ENCODE measurements around the gene GPR32. TPM values are rescaled to one million over a fixed set of nuclear protein-coding genes. Genes with fewer than 3 reads are reported as not detected.

Gene GPR32
- total and polyA plus RNA-seq, 10 of the 15 experiments (the other 5 are each of a cell fraction or from before 2014, with no cell fraction given) = not detected

DNA sequence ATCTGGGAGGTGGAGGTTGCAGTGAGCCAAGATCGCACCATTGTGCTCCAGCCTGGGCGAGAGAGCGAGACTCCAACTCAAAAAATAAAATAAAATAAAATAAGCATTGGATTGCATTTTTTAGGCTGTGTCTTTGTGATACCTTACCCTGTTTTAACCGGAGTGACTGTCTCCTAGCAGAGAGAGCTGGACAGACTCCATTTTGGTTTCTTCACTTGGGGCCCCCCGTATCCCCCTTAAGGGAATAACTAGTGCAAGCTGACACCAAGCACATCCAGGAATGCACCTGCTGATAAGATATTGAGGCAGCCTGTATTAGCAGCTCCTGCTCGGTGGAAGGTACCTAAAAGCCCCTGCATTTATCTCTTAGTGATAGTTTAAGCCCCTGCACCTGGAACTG is 20.8 kb upstream of the GPR32 start:
- no peak overlapping the region for H3K9ac ChIP-seq (ENCODE audit: control insufficient read depth, insufficient read depth, low read length)
- BruUV-seq (replicated peaks) = no TSS peak
- no peaks in the 10 kb centered on the region for H3K4me1 ChIP-seq (ENCODE audit: control insufficient read depth, insufficient read depth, low read length)
- H3K9me3 ChIP-seq (replicated peaks; ENCODE audit: control insufficient read depth, insufficient read depth, low read length) = no peaks in the 10 kb centered on the region
- H3K4me3 ChIP-seq = no peak overlapping the region
- POLR2A ChIA-PET = no interaction called here
- SMC1A ChIA-PET (ENCODE audit: uncharacterized antibody, unreplicated experiment) = interaction anchor here (0.8 kb wide), 1 partner anchor 33 kb away, joined by 3 read pairs; no protein-coding TSS in a partner anchor
- no peak overlapping the region for H3K27ac ChIP-seq (ENCODE audit: control insufficient read depth, insufficient read depth)
- no peaks in the 10 kb centered on the region for H4K20me1 ChIP-seq (ENCODE audit: control insufficient read depth, insufficient read depth)
- in situ Hi-C loops (cut with MboI) = no loop called here
- RAD21 ChIA-PET (ENCODE audit: unreplicated experiment) = no interaction called here
- TF ChIP-seq PML (IDR thresholded peaks at IDR 0.05; ENCODE audit: low read length) (no peak), IRF4 (IDR thresholded peaks at IDR 0.05; ENCODE audit: low read depth, low read length) (no peak), RAD51 (IDR thresholded peaks at IDR 0.05) (no peak), GATAD2B (conservative IDR thresholded peaks at IDR 0.05; ENCODE audit: low read depth) (no peak), ESRRA (IDR thresholded peaks at IDR 0.05; ENCODE audit: low read length) (no peak), JUNB (IDR thresholded peaks at IDR 0.05) (no peak), STAT3 (IDR thresholded peaks at IDR 0.05; ENCODE audit: low read depth, low read length) (no peak), CBFB (IDR thresholded peaks at IDR 0.05; ENCODE audit: low read depth) (no peak)
- H3K79me2 ChIP-seq (ENCODE audit: control insufficient read depth, insufficient read depth, low read length) = no peaks in the 10 kb centered on the region
- intact Hi-C loops (cut with micrococcal nuclease; ENCODE audit: unreplicated experiment) = no loop called here
- no peaks in the 10 kb centered on the region for H3K36me3 ChIP-seq (ENCODE audit: control insufficient read depth in 2 of 2, insufficient read depth in 2 of 2, low read length in 1 of 2)
- H3K4me2 ChIP-seq (ENCODE audit: control insufficient read depth, insufficient read depth) = no peak overlapping the region
- no peak for DNase-seq (ENCODE audit: low read depth, low spot score)
- FAIRE-seq = no peak
- 28% methylated on average over 6 of the region's 6 CpGs for WGBS (ENCODE audit: insufficient coverage, insufficient replicate concordance, low lambda C conversion rate, missing lambda C conversion rate)
- no peak overlapping the region for H2AFZ ChIP-seq (ENCODE audit: control insufficient read depth, low read depth, low read length)
- no peak for ATAC-seq
- no peaks in the 10 kb centered on the region for H3K27me3 ChIP-seq (replicated peaks in 1 of 2; ENCODE audit: control insufficient read depth in 2 of 2, insufficient read depth in 2 of 2, low read length in 1 of 2)
- CTCF ChIA-PET = interaction anchor here (0.5 to 1.2 kb wide), 2 partner anchors 98 to 172 kb away, joined by 3 read pairs; no protein-coding TSS in a partner anchor

DNA sequence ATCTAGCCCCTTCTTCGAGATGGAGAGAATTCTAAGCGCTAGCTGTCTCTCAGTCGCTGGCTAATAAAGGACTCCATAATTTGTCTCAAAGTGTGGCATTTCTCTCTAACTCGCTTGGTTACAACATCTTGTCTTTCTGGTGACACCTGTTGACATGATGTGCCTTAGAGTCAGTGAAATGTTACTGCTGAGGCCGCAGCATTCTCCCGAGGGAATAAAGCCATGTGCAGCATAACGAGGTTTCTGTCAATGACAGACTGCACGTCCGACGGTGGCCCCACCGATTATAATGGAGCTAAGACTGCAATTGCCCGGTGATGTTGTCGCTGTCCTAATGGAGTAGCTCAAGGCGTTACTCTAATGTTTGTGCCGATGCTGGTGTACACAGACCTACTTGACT is 20.3 kb upstream of the GPR32 start:
- Histone ChIP-seq H2AFZ (ENCODE audit: control insufficient read depth, low read depth, low read length) (no peak overlapping the region), H3K27ac (ENCODE audit: control insufficient read depth, insufficient read depth) (no peak overlapping the region), H3K36me3 (ENCODE audit: control insufficient read depth in 2 of 2, insufficient read depth in 2 of 2, low read length in 1 of 2) (no peaks in the 10 kb centered on the region), H3K9me3 (replicated peaks; ENCODE audit: control insufficient read depth, insufficient read depth, low read length) (no peaks in the 10 kb centered on the region), H3K4me3 (no peak overlapping the region), H4K20me1 (ENCODE audit: control insufficient read depth, insufficient read depth) (no peaks in the 10 kb centered on the region), H3K27me3 (replicated peaks in 1 of 2; ENCODE audit: control insufficient read depth in 2 of 2, insufficient read depth in 2 of 2, low read length in 1 of 2) (peaks cover 0 to 2% of the 10 kb centered on the region in 2 experiments; a peak in 1 of 4 replicates), H3K9ac (ENCODE audit: control insufficient read depth, insufficient read depth, low read length) (no peak overlapping the region), H3K4me1 (ENCODE audit: control insufficient read depth, insufficient read depth, low read length) (no peaks in the 10 kb centered on the region), H3K4me2 (ENCODE audit: control insufficient read depth, insufficient read depth) (no peak overlapping the region), H3K79me2 (ENCODE audit: control insufficient read depth, insufficient read depth, low read length) (no peaks in the 10 kb centered on the region)
- BruUV-seq (replicated peaks) = no TSS peak
- in situ Hi-C loops (cut with MboI) (no loop called here), intact Hi-C loops (cut with micrococcal nuclease; ENCODE audit: unreplicated experiment) (no loop called here)
- RAD21 ChIA-PET (ENCODE audit: unreplicated experiment) = no interaction called here
- SMC1A ChIA-PET (ENCODE audit: uncharacterized antibody, unreplicated experiment) = no interaction called here
- POLR2A ChIA-PET = no interaction called here
- CTCF ChIA-PET = interaction anchor here (1.2 kb wide), 1 partner anchor 172 kb away, joined by 3 read pairs; no protein-coding TSS in a partner anchor
- no peak for FAIRE-seq
- WGBS (ENCODE audit: insufficient coverage, insufficient replicate concordance, low lambda C conversion rate, missing lambda C conversion rate) = 26% methylated on average over 15 of the region's 15 CpGs
- DNase-seq (ENCODE audit: low read depth, low spot score) = no peak
- ATAC-seq = no peak
- TF ChIP-seq NFXL1 (IDR thresholded peaks at IDR 0.05; ENCODE audit: borderline replicate concordance) (no peak), POLR2A (IDR thresholded peaks at IDR 0.05; ENCODE audit: low read depth, low read length) (no peak), GATAD2B (conservative IDR thresholded peaks at IDR 0.05; ENCODE audit: low read depth) (no peak), RUNX3 (IDR thresholded peaks at IDR 0.05; ENCODE audit: low read length) (no peak), TBL1XR1 (IDR thresholded peaks at IDR 0.05; ENCODE audit: low read depth, low read length) (no peak), PML (IDR thresholded peaks at IDR 0.05; ENCODE audit: low read length) (no peak)
- TF ChIP-seq, protein P1, sequence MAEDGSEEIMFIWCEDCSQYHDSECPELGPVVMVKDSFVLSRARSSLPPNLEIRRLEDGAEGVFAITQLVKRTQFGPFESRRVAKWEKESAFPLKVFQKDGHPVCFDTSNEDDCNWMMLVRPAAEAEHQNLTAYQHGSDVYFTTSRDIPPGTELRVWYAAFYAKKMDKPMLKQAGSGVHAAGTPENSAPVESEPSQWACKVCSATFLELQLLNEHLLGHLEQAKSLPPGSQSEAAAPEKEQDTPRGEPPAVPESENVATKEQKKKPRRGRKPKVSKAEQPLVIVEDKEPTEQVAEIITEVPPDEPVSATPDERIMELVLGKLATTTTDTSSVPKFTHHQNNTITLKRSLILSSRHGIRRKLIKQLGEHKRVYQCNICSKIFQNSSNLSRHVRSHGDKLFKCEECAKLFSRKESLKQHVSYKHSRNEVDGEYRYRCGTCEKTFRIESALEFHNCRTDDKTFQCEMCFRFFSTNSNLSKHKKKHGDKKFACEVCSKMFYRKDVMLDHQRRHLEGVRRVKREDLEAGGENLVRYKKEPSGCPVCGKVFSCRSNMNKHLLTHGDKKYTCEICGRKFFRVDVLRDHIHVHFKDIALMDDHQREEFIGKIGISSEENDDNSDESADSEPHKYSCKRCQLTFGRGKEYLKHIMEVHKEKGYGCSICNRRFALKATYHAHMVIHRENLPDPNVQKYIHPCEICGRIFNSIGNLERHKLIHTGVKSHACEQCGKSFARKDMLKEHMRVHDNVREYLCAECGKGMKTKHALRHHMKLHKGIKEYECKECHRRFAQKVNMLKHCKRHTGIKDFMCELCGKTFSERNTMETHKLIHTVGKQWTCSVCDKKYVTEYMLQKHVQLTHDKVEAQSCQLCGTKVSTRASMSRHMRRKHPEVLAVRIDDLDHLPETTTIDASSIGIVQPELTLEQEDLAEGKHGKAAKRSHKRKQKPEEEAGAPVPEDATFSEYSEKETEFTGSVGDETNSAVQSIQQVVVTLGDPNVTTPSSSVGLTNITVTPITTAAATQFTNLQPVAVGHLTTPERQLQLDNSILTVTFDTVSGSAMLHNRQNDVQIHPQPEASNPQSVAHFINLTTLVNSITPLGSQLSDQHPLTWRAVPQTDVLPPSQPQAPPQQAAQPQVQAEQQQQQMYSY (CRISPR knock-in tag; IDR thresholded peaks at IDR 0.05) = no peak
- TF ChIP-seq, protein P2, sequence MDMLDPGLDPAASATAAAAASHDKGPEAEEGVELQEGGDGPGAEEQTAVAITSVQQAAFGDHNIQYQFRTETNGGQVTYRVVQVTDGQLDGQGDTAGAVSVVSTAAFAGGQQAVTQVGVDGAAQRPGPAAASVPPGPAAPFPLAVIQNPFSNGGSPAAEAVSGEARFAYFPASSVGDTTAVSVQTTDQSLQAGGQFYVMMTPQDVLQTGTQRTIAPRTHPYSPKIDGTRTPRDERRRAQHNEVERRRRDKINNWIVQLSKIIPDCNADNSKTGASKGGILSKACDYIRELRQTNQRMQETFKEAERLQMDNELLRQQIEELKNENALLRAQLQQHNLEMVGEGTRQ (IDR thresholded peaks at IDR 0.05; ENCODE audit: borderline replicate concordance, low read depth, low read length) = no peak

Measured in GM12878 (cell line).